H9 (cell line): ENCODE data around the gene TNIP1. TPM values are rescaled to one million over a fixed set of nuclear protein-coding genes. Genes with fewer than 3 reads are reported as not detected.

Experiments
- DNase-seq: peaks from one replicate; pipeline ENCODE4 v3.0.0-alpha.2; 2017
- H2AFZ ChIP-seq: one replicate; pipeline ENCODE4 v1.6.1; 2013; ENCODE audit warnings: mild to moderate bottlenecking, low read length, control low read depth, moderate library complexity
- H2AK5ac ChIP-seq: 2 replicates; pipeline ENCODE4 v1.6.1; 2013; ENCODE audit warnings: low read length, control low read depth, mixed read lengths; ENCODE audit not compliant: insufficient read length
- H2BK120ac ChIP-seq: one replicate; pipeline ENCODE4 v1.6.1; 2013; ENCODE audit warnings: low read depth, mild to moderate bottlenecking, low read length, control low read depth, inconsistent platforms; ENCODE audit not compliant: poor library complexity, severe bottlenecking
- H2BK12ac ChIP-seq: 2 replicates; pipeline ENCODE4 v1.6.1; 2013; ENCODE audit warnings: low read length, control low read depth, mixed read lengths, low read depth; ENCODE audit not compliant: insufficient read length
- H2BK15ac ChIP-seq: 2 replicates; pipeline ENCODE4 v1.6.1; 2013; ENCODE audit warnings: low read depth, low read length, control low read depth
- H2BK20ac ChIP-seq: one replicate; pipeline ENCODE4 v1.6.1; 2013; ENCODE audit warnings: low read depth, mild to moderate bottlenecking, low read length, control low read depth, inconsistent platforms; ENCODE audit not compliant: poor library complexity, severe bottlenecking
- H2BK5ac ChIP-seq: 2 replicates; pipeline ENCODE4 v1.6.1; 2013; ENCODE audit warnings: low read length, control low read depth, mixed read lengths; ENCODE audit not compliant: insufficient read length
- H3K14ac ChIP-seq: 2 replicates; pipeline ENCODE4 v1.6.1; 2013; ENCODE audit warnings: low read length, control low read depth; ENCODE audit not compliant: insufficient read depth
- H3K18ac ChIP-seq: 2 replicates; pipeline ENCODE4 v1.6.1; 2013; ENCODE audit warnings: low read depth, mild to moderate bottlenecking, mixed read lengths, low read length, control low read depth; ENCODE audit not compliant: insufficient read length
- H3K23ac ChIP-seq: 2 replicates; pipeline ENCODE4 v1.6.1; 2013; ENCODE audit warnings: low read length, control low read depth, mixed read lengths, low read depth; ENCODE audit not compliant: insufficient read length
- H3K23me2 ChIP-seq: 2 replicates; pipeline ENCODE4 v1.6.1; 2013; ENCODE audit warnings: low read depth, mild to moderate bottlenecking, mixed read lengths, low read length, control low read depth; ENCODE audit not compliant: insufficient read length, poor library complexity, severe bottlenecking
- H3K27ac ChIP-seq: 2 replicates; pipeline ENCODE4 v1.5.1; 2013; ENCODE audit warnings: low read length, control low read depth, mixed read lengths, low read depth; ENCODE audit not compliant: insufficient read length
- H3K27me3 ChIP-seq: 2 replicates; pipeline ENCODE4 v1.6.1; 2013; ENCODE audit warnings: low read length, control low read depth, inconsistent platforms; ENCODE audit not compliant: insufficient read depth
- H3K4ac ChIP-seq: 2 replicates; pipeline ENCODE4 v1.6.1; 2013; ENCODE audit warnings: low read depth, mild to moderate bottlenecking, control low read depth, inconsistent platforms, low read length, moderate library complexity
- H3K4me1 ChIP-seq: 2 replicates; pipeline ENCODE4 v1.6.1; 2013; ENCODE audit warnings: low read length, control low read depth, inconsistent platforms; ENCODE audit not compliant: insufficient read depth
- H3K4me2 ChIP-seq: 2 replicates; pipeline ENCODE4 v1.6.1; 2013; ENCODE audit warnings: low read length, control low read depth, mixed read lengths; ENCODE audit not compliant: insufficient read length, insufficient read depth
- H3K56ac ChIP-seq: 2 replicates; pipeline ENCODE4 v1.6.1; 2013; ENCODE audit warnings: low read depth, mild to moderate bottlenecking, mixed read lengths, low read length, control low read depth; ENCODE audit not compliant: insufficient read length
- H3K79me1 ChIP-seq: 2 replicates; pipeline ENCODE4 v1.6.1; 2013; ENCODE audit warnings: low read depth, mild to moderate bottlenecking, moderate library complexity, low read length, control low read depth, inconsistent platforms; ENCODE audit not compliant: insufficient read depth, poor library complexity, severe bottlenecking
- H3K79me2 ChIP-seq: 2 replicates; pipeline ENCODE4 v1.6.1; 2013; ENCODE audit warnings: low read length, control low read depth, inconsistent platforms; ENCODE audit not compliant: insufficient read depth
- H3K9ac ChIP-seq: 2 replicates; pipeline ENCODE4 v1.6.1; 2013; ENCODE audit warnings: low read length, control low read depth, mixed read lengths; ENCODE audit not compliant: insufficient read length; ENCODE audit errors: extremely low read depth
- H3K9me3 ChIP-seq: one replicate; pipeline ENCODE4 v1.6.1; 2013; ENCODE audit warnings: low read depth, low read length, inconsistent platforms; ENCODE audit not compliant: control insufficient read depth
- H3T11ph ChIP-seq: one replicate; pipeline ENCODE4 v1.6.1; 2013; ENCODE audit warnings: mild to moderate bottlenecking, low read length, control low read depth, inconsistent platforms
- H4K20me1 ChIP-seq: one replicate; pipeline ENCODE4 v1.6.1; 2013; ENCODE audit not compliant: control insufficient read depth, insufficient read length, insufficient read depth
- H4K5ac ChIP-seq: 2 replicates; pipeline ENCODE4 v1.6.1; 2013; ENCODE audit warnings: low read depth, mild to moderate bottlenecking, mixed read lengths, low read length, control low read depth; ENCODE audit not compliant: insufficient read length
- H4K8ac ChIP-seq: replicated peaks from 2 replicates; pipeline ENCODE4 v1.6.1; 2013; ENCODE audit warnings: low read length, control low read depth, mixed read lengths, low read depth; ENCODE audit not compliant: insufficient read length
- H4K91ac ChIP-seq: 2 replicates; pipeline ENCODE4 v1.6.1; 2013; ENCODE audit warnings: low read depth, mild to moderate bottlenecking, moderate library complexity, mixed read lengths, low read length, control low read depth; ENCODE audit not compliant: insufficient read length
- H3K27ac Mint-ChIP-seq, 3 experiments: 2 replicates in 2 of 3; 3 replicates in 1 of 3; pipeline ENCODE4 v1.8.0; 2020 to 2021; ENCODE audit warnings: mixed read lengths in 3 of 3, mild to moderate bottlenecking in 1 of 3, moderate library complexity in 1 of 3
- H3K27me3 Mint-ChIP-seq: 2 replicates; pipeline ENCODE4 v1.8.0; 2021; ENCODE audit warnings: low read depth, mild to moderate bottlenecking, moderate library complexity, mixed read lengths
- H3K36me3 Mint-ChIP-seq, 3 experiments: 2 replicates in 2 of 3; 3 replicates in 1 of 3; pipeline ENCODE4 v1.8.0; 2020 to 2021; ENCODE audit warnings: low read depth in 3 of 3, mixed read lengths in 3 of 3; ENCODE audit not compliant: insufficient read depth in 1 of 3
- H3K4me1 Mint-ChIP-seq, 2 experiments: 2 replicates each; pipeline ENCODE4 v1.8.0; 2020; ENCODE audit warnings: mixed read lengths in 2 of 2
- H3K4me3 Mint-ChIP-seq, 2 experiments: 2 replicates in 1 of 2; 3 replicates in 1 of 2; pipeline ENCODE4 v1.8.0; 2020 to 2021; ENCODE audit warnings: mild to moderate bottlenecking in 2 of 2, mixed read lengths in 2 of 2, moderate library complexity in 1 of 2
- H3K9me3 Mint-ChIP-seq, 2 experiments: 2 replicates in 1 of 2; 3 replicates in 1 of 2; pipeline ENCODE4 v1.8.0; 2020; ENCODE audit warnings: mild to moderate bottlenecking in 2 of 2, mixed read lengths in 2 of 2, moderate library complexity in 1 of 2
- WGBS: extraction: QIAGEN DNeasy Blood & Tissue Kit; methylation state at CpG from one replicate; pipeline ENCODE4 v1.1.7; 2013; ENCODE audit warnings: missing lambda C conversion rate, low lambda C conversion rate, mixed read lengths; ENCODE audit not compliant: insufficient read length; ENCODE audit errors: extremely low coverage; 5-methylcytosine and 5-hydroxymethylcytosine counted together
- total RNA-seq: library from RNA; stranded (reverse); gene quantifications from 2 replicates; pipeline ENCODE4 v1.2.1, GENCODE V29; 2021
- TF ChIP-seq, protein P1 (sequence below): fragments of 200-600 bp; sonication (generic); conservative IDR thresholded peaks from 3 replicates; pipeline ENCODE4 v1.8.0; 2021; ENCODE audit warnings: antibody characterized with exemption, mild to moderate bottlenecking

The TNIP1 gene
- total RNA-seq, 1 experiment from 2014 or later: 40.8 TPM

DNA sequence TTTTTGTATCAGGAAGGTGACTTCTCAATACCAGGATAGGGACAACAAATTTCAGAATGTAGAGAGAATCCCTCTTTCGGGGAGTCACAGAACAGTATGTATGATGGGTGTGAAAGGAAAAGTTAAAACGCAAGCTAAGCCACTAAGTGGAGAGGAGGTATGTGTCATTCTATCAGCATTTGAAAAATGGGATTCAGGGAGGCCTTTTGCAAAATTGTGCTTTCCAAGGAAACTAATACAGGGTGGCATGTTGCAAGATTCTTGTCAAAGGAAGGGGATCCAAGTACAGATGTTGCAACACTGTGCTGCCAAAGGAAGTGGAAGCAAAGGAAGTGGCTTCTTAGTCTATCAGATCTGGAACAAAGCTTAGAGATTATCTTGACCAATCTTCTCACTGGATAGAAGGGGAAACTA is 12.6 kb upstream of the TNIP1 start:
- Histone ChIP-seq H3K27ac (no peak overlapping the region), H3K14ac (no peak overlapping the region), H2AFZ (no peak overlapping the region), H3K23me2 (no peaks in the 10 kb centered on the region), H4K91ac (no peak overlapping the region), H4K8ac (no peak overlapping the region), H3K9me3 (no peaks in the 10 kb centered on the region), H3K79me2 (no peaks in the 10 kb centered on the region), H3K79me1 (no peaks in the 10 kb centered on the region), H3K4me1 (peaks cover 2% of the 10 kb centered on the region; the same call in 1 of the 2 replicates), H4K20me1 (no peaks in the 10 kb centered on the region), H2BK20ac (no peak overlapping the region), H4K5ac (no peak overlapping the region), H2AK5ac (no peak overlapping the region), H3T11ph (no peak overlapping the region), H3K4me2 (no peak overlapping the region), H2BK5ac (no peak overlapping the region), H3K4ac (no peak overlapping the region), H3K23ac (no peak overlapping the region), H3K9ac (no peak overlapping the region), H3K56ac (no peak overlapping the region), H2BK120ac (no peak overlapping the region), H3K27me3 (no peaks in the 10 kb centered on the region), H3K18ac (no peak overlapping the region), H2BK15ac (no peak overlapping the region), H2BK12ac (no peak overlapping the region)
- no peaks in the 10 kb centered on the region; the same call in 1 of the 2 replicates for H3K27me3 Mint-ChIP-seq
- WGBS: no CpG with 5 or more reads among the region's 2 CpGs
- no peak for DNase-seq
- H3K27ac Mint-ChIP-seq: peak overlapping the region in 1 of 3 experiments; percentile 2; a peak in 2 of 7 replicates
- peaks cover 27 to 32% of the 10 kb centered on the region in 2 experiments for H3K4me1 Mint-ChIP-seq
- H3K4me3 Mint-ChIP-seq: no peak overlapping the region
- no peaks in the 10 kb centered on the region for H3K36me3 Mint-ChIP-seq
- TF ChIP-seq, protein P1, sequence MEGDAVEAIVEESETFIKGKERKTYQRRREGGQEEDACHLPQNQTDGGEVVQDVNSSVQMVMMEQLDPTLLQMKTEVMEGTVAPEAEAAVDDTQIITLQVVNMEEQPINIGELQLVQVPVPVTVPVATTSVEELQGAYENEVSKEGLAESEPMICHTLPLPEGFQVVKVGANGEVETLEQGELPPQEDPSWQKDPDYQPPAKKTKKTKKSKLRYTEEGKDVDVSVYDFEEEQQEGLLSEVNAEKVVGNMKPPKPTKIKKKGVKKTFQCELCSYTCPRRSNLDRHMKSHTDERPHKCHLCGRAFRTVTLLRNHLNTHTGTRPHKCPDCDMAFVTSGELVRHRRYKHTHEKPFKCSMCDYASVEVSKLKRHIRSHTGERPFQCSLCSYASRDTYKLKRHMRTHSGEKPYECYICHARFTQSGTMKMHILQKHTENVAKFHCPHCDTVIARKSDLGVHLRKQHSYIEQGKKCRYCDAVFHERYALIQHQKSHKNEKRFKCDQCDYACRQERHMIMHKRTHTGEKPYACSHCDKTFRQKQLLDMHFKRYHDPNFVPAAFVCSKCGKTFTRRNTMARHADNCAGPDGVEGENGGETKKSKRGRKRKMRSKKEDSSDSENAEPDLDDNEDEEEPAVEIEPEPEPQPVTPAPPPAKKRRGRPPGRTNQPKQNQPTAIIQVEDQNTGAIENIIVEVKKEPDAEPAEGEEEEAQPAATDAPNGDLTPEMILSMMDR: no peak
- H3K9me3 Mint-ChIP-seq: no peaks in the 10 kb centered on the region
